Mesodermal cell (in vitro differentiated cells): ENCODE data around the gene CAMK2G.

Experiments used
- H3K27ac ChIP-seq: 2 replicates; pipeline ENCODE4 v1.7.0; 2013; ENCODE audit warnings: mild to moderate bottlenecking, low read depth, low read length, moderate library complexity; ENCODE audit not compliant: severe bottlenecking
- H3K36me3 ChIP-seq: 2 replicates; pipeline ENCODE4 v1.7.1; 2013; ENCODE audit warnings: mild to moderate bottlenecking, low read length, moderate library complexity; ENCODE audit not compliant: control insufficient read depth, insufficient read depth
- H3K4me1 ChIP-seq: one replicate; pipeline ENCODE4 v1.7.1; 2013; ENCODE audit warnings: mild to moderate bottlenecking, low read length; ENCODE audit not compliant: insufficient read depth, control insufficient read depth, poor library complexity, severe bottlenecking
- H3K4me3 ChIP-seq: 2 replicates; pipeline ENCODE4 v1.7.0; 2013; ENCODE audit warnings: low read length, control low read depth, mild to moderate bottlenecking; ENCODE audit not compliant: insufficient read depth, poor library complexity, severe bottlenecking; ENCODE audit errors: extremely low read depth
- H3K9me3 ChIP-seq: 2 replicates; pipeline ENCODE4 v1.7.1; 2013; ENCODE audit warnings: mild to moderate bottlenecking, low read length, moderate library complexity; ENCODE audit not compliant: control insufficient read depth
- WGBS, 2 experiments: methylation state at CpG; one replicate each; pipeline ENCODE4 v1.1.5; 2013; ENCODE audit warnings: missing lambda C conversion rate in 2 of 2; ENCODE audit not compliant: insufficient coverage in 2 of 2; 5-methylcytosine and 5-hydroxymethylcytosine counted together

The CAMK2G gene

DNA sequence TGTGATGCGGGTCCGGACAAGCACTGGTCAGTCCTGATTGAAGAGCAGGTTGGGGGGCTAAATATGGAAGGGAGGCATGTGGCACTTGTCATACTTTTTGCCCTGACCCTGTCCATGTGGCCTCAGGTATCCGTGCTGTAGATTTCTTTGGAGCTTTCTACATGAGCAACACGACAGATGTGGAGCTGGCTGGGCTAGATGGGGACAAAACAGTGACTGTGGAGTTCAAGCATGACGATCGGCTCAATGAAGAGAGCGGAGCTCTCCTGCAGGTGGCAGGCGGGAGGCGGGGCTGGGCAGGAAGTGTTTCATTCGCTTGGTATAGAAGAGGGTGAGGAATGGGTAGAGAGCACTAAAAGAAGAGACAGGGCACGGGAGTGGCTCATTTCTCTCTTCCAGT, 105.5 kb downstream of the CAMK2G start:
- no peaks in the 10 kb centered on the region for H3K9me3 ChIP-seq
- no peak overlapping the region for H3K4me3 ChIP-seq
- H3K36me3 ChIP-seq = peaks cover 83% of the 10 kb centered on the region
- peaks cover 9% of the 10 kb centered on the region for H3K4me1 ChIP-seq
- H3K27ac ChIP-seq = no peak overlapping the region
- WGBS, 2 experiments = 92 to 93% methylated on average over 10 to 11 of the region's 11 CpGs

DNA sequence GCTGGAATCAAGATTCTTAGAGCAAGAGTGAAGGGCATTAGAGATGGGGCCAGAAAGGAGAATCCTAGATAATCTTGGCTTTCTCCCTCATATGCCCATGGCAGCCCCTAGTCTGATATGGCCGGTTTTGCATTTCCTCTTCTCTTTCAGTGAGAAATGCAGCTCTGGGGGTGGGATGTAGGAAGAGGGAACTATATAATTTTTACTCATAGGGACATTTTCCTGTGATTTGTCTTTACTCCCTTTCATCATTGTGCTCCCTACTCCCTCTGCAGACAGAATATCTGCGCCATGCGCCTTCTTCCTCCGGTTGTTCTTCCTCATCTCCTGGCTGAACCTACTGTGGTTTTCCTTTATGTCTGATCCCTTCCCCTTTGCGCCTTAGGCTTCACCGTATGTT, 109.3 kb downstream of the CAMK2G start:
- H3K9me3 ChIP-seq = no peaks in the 10 kb centered on the region
- H3K4me3 ChIP-seq = no peak overlapping the region
- peaks cover 98% of the 10 kb centered on the region for H3K36me3 ChIP-seq
- no peak overlapping the region for H3K27ac ChIP-seq
- H3K4me1 ChIP-seq = peaks cover 21% of the 10 kb centered on the region
- 100% methylated on average over 3 to 4 of the region's 6 CpGs for WGBS, 2 experiments

DNA sequence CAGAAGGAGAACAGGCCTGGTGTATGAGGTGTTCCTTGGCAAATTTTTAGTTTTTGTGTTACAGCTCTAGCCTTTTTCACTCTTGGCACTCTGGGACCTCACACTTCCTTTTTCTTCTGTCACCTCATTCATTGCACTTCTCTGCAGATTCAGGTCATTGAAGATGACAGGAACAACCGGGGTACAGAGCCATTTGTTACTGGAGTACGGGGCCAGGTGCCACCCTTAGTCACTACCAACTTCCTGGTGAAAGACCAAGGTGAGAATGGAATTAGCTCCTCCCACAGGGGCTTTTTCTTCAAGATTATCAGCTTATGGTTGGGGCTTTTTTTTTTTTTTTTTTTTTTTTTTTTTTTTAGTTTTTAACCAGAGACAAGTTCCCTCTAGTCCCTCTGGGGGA, 111.0 kb downstream of the CAMK2G start:
- Histone ChIP-seq H3K4me3 (no peak overlapping the region), H3K4me1 (peaks cover 25% of the 10 kb centered on the region), H3K27ac (no peak overlapping the region), H3K9me3 (no peaks in the 10 kb centered on the region), H3K36me3 (peaks cover 90% of the 10 kb centered on the region)
- 100% methylated on average over 1 of the region's 2 CpGs; no CpG with 5 or more reads in 1 of the 2 experiments for WGBS, 2 experiments

GRCh38 chr10:73762915-73763314, 111.4 kb downstream of the CAMK2G start:
- Histone ChIP-seq H3K36me3 (peaks cover 85% of the 10 kb centered on the region), H3K27ac (no peak overlapping the region), H3K4me3 (no peak overlapping the region), H3K9me3 (no peaks in the 10 kb centered on the region), H3K4me1 (peaks cover 25% of the 10 kb centered on the region)
- WGBS, 2 experiments = 93 to 100% methylated on average over 1 to 2 of the region's 2 CpGs
